HG02981 (cell line): ENCODE measurements around the gene SLC39A8.
"Not testable (repeated sequence)": the region's sequence is repeated elsewhere in the genome, so short reads cannot be mapped to it uniquely, and the experiment has no call there.

ENCODE experiments used
- ATAC-seq: cut with Tn5 transposase; IDR thresholded peaks from one replicate; pipeline ENCODE4 v1.9.1; 2021; ENCODE audit warnings: mild to moderate bottlenecking, moderate library complexity; ENCODE audit not compliant: unreplicated experiment

The SLC39A8 gene

DNA sequence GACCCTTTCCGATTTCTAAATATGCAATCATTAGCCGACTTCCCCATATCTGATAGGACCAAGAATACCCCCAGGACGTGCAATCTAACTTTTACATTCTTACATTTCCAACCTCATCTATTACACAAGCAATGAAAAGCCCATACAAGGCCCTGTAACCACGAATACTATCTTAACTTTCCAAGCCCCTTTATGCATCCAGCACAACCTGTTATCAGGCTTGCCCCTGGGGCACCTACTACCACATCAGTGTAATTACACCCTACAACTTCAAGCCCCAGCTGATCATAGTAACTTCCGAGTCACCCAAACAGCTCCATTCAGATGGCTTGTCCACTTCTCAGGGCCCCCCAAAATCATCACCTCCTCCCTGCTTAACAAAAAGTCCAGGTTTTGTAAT lies 102.0 kb downstream of the SLC39A8 start:
- not testable (repeated sequence) for ATAC-seq

DNA sequence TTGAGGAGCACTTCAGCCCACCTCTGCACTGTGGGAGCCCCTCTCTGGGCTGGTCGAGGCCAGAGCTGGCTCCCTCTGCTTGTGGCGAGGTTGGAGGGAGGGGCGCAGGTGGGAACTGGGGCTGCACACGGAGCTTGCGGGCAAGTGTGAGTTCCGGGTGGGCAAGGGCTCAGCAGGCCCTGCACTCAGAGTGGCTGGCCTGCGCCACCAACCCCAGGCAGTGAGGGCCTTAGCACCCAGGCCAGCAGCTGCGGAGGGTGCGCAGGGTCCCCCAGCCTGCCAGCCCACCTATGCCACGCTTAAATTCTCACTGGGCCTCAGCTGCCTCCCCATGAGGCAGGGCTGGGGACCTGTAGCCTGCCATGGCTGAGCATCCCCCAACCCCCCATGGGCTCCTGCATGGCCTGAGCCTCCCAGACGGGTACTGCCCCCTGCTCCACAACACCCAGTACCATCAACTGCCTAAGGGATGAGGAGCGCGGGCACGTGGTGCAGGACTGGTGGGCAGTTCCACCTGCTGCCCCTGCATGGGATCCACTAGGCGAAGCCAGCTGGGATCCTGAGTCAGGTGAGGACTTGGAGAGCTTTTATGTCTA lies 110.9 kb downstream of the SLC39A8 start:
- no peak for ATAC-seq

DNA sequence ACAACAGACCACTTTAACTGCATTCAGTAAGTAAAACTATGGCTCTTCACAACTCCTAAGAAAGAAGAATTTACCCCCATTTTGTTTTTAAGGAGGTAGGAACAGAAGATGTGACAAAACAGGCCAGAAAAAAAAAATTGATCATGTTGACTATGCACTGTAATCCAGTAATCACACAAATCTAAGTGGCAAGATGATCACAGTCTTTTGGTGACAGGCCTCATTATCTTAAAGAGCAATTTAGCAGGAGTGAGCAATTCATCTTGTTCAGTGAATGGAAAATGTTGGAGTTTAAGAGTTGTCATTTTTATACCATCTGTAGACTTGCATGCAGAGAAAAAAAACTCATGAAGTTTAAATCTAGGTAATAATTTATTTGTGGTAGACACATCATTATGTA lies 115.1 kb downstream of the SLC39A8 start:
- no peak for ATAC-seq

DNA sequence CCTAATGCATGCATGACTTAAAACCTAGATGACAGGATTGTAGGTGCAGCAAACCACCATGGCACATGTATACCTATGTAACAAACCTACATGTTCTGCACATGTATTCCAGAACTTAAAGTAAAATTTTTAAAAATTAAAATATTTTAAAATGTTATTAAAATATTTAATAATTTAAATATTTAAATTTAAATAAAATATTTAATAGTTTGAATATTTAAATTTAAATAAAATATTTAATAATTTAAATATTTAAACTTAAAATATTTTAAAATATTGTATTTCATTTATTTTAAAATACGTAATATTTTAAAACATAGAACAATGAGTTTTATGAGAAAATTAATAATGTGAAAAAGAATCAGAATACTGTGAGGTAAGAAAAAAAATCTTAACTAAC lies 117.9 kb downstream of the SLC39A8 start:
- no peak for ATAC-seq

DNA sequence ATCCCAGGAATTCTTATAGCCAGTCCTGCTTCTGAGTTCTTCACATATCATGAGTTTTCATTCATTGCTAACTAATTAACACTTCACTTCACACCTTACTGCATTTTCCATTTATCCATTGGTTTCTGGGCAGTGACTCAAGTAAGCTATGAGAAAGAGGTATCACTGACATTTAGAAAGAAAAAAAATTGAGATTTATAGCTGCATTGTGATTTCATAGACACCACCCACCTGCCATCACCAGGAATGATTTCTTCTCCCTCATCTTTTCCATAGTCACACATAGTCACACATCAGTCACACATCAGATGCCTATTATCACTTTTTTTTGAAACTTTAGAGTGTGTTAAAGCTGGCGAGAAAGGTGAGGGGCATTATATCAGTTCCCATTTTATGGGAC lies 121.8 kb downstream of the SLC39A8 start:
- no peak for ATAC-seq

DNA sequence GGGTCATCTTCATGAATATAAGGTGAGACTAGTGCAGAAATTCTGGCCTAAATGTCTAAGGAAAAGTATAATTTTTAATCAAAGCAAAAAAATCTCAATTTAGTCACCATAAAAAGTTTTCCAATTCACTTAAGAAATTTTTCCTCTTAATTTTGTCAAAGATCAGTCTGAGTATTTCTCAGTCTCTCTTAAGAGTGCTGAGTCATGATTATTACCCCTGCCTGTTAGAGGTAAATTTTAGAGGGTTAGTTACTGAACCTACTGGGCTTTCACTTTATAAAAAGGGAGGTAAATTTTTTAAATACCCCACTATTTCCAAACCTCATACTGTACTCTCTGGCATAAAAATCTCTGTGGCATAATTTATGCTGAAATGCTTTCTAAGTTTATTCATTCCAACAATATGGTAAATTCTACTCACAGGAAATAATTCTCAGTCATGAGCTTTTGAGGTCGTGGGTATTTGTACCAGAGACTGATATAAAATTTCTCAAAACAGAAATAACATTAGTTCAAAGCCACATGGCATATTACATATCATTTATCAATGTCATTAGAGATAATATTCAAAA lies 122.4 kb downstream of the SLC39A8 start:
- no peak for ATAC-seq

DNA sequence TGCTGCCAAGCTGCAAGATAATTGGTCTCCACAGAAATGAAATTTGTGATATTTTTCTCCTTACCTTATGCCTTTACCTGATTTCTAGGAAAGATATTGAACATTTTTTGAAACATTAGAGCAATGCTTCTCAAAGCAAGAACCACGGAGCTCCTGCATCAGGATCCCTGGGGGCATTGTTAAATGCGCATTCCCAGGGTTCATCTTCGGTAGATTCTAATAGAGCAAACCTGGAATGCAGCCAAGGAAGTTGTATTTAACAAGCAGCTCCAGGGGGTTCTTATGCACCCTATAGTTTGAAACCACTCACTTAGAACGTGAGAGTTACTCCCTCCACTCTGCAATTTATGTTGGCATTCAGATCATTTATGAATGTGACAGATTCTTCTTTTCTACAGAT lies 126.2 kb downstream of the SLC39A8 start:
- no peak for ATAC-seq

DNA sequence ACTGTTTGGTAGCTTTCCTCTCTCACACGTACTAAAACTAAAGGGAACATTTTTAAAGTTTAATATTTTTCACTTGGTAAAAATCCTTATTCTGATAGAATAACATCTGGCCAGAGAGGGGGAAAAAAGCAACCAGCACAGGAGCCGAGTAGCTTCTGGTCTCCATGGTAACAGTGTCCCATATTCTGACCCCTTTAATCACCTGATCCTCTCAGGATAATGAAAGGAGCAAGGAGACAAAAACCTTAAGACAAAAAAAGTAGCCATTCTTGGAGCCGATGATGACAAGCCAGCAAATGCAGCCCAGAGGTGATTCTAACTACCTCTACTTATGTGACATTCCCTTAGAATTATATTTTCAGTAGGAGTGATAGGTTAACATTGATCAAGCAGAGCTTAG lies 126.6 kb downstream of the SLC39A8 start:
- ATAC-seq: no peak

DNA sequence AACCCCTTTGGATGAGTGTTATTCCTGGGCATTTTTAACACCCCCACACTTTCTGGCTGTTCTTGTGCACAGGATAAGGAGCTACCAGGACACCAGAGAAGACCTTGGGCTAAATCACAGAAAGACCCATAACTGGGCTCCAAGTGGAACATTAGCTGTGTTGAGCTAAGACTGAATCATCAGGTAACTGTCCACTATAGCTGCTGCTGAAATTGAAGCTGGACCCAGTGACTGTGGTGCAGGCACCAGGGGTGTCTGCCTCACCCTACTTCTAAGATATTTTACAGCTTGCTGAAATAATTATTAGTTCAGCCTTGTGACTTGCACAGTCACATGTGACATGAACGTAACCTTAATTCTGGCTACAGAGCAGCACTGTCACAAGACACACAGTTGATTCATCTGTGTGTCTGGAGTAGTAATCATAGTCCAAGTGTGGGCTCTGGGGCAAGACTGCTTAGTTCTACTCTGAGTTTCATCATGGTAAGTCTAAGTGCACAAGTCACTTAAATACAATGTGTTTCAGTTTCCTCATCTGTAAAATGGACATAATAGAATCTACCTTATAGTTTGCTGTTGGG lies 127.4 kb downstream of the SLC39A8 start:
- ATAC-seq: no peak

DNA sequence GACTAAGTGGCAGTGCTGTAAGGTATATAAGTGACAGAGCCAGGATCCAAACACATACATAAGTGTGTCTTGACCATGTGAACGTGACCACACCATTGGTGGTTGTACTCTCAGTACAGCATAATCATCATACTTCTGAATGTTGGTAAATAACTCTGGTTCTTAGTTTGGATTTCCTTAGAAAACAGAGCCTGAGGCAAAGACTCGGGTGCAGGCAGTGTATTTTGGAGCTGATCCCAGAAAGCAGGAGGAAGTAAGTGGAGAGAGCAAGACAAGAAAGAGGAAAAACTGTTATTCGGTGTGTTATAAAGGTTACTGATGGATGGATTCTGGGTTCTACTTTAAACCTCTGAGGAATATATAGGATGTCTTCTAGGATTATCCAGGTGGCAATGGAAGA lies 127.9 kb downstream of the SLC39A8 start:
- ATAC-seq: no peak

DNA sequence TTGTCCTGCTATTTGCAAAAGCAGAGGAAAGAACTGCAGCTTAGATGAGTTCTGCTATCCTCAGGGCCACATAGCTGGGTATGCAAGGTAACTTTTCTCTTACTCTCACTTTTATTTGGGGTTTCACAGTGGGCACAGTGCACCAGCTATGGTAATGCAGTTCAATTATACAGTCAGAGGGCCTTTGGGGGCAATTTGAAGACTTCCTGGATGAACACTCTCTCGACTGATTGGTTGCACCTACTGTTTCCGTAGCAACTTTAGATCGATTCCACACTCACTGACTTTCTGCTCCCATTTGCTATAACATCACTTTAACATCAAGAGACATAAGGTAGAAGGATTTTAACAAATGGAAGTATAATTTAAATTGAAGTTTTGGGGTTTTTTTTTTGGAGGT lies 128.6 kb downstream of the SLC39A8 start:
- no peak for ATAC-seq

DNA sequence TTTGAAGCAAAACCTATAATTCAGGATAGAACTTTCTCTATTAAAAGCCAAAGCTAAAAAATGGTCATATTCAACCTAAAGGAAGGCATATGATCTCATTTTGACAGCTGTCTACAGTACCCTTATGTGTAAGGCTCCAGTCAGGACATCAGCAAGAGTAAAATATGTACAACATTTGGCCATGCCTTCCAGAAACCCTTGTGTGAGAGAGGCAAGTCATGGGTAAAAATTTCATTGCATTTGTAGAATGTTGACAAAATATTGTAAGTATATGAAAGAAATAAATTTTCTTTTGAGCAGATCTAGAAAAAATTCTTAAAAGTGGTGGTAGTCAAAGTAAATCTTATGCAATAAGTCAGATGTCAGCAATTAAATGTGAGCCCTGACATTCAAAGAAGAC lies 132.3 kb downstream of the SLC39A8 start:
- ATAC-seq: no peak
